GM19023 (cell line): ENCODE results near the gene SCAP.
"Not testable (repeated sequence)": the region's sequence is repeated elsewhere in the genome, so short reads cannot be mapped to it uniquely, and the experiment has no call there.

ENCODE experiments used
- ATAC-seq: cut with Tn5 transposase; IDR thresholded peaks from one replicate; pipeline ENCODE4 v1.9.1; 2021; ENCODE audit warnings: mild to moderate bottlenecking, moderate library complexity; ENCODE audit not compliant: unreplicated experiment

Gene SCAP

DNA sequence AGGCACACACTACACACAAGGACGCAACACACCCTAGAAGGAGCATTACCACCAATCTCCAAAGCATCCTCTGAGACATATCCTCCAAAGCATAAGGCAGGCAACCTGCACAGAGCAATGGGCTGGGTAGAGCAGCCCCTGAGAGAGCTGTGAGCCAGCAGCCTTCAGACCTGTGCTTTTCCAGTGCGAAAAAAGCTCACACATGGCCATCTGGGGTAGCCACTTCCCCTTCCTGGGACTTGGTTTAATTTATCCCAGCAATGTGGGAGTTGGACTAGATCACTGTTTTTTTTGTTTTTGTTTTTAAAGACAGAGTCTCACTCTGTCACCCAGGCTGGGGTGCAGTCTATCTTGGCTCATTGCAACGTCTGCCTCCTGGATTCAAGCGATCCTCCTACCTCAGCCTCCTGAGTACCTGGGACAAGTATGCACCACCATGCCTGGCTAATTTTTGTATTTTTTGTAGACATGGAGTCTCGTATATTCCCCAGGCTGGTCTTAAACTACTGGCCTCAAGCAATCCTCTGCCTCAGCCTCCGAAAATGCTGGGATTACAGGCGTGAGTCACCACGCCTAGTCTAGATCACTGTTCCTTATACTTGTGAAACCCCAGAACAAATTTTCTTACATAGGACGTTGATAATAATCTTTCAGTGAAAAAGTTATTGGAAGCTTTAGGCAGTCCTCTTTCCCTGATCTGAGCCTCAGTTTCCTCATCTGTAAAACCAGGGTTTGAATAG, 76.0 kb downstream of the SCAP start:
- no peak for ATAC-seq

GRCh38 chr3:47399016-47399415, 76.7 kb downstream of the SCAP start:
- ATAC-seq: no peak

DNA sequence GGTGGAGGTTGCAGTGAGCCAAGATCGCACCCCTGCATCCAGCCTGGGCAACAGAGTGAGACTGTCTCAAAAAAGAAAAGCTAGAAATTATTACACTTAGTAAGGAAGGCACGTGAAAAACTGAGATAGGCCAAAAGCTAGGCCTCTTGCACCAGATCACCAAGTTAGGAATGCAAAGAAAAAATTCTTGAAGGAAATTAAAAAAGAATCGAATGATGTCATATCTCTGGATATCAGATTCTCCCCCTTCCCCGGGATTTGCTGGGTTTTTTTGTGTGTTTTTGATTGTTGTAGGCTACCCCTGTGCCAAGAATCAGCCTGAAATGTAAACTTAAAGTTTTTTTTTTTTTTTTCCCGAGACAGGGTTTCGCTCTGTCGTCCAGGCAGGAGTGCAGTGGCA, 77.5 kb downstream of the SCAP start:
- no peak for ATAC-seq

- ATAC-seq: no peak
These were observed 80.9 kb downstream of the SCAP start for GRCh38 chr3:47394881-47395280.

- no peak for ATAC-seq
These were observed 81.4 kb downstream of the SCAP start for GRCh38 chr3:47394140-47394870.

- no peak for ATAC-seq
These were observed 82.8 kb downstream of the SCAP start for GRCh38 chr3:47392933-47393332.

DNA sequence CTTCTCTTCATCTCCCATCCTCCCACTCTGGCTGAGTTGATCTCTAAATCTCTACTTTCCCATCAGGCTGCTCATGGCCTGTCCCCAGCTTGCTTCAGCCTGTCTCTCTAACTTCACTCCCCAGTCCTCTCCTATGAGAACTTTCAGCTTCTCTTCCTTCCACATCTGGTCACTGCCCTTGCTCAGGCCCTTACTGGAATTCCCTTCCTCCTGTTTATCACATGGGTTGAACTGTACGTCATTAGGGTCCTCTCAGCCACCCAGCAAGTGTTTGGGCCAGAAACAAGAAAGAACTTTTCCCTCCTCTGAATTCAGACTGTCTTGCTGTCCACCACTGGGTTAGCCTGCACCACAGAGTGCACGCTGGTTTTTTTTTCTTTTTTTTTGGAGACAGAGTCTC, 89.9 kb downstream of the SCAP start:
- ATAC-seq: no peak

- ATAC-seq: no peak
These were observed 90.7 kb downstream of the SCAP start for GRCh38 chr3:47385007-47385406.

DNA sequence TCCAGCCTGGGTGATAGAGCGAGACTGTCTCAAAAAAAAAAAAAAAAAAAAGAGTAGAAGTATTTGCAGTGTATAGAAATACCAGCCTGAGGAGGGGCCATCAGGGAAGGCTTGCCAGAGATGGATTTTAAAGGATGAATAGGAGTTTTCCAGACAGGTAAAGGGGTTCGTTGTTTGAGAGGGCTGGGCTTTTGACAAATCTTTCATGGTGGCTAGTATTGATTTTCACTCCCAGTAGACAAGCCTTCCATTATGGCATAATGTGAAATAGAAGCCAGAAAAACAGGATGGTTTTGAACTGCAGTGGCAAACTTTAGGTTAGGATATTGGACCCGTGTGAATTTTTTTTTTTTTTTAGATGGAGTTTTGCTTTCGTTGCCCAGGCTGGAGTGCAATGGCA, 91.3 kb downstream of the SCAP start:
- ATAC-seq: no peak

- peak; percentile 61 for ATAC-seq
These were observed 94.2 kb downstream of the SCAP start for GRCh38 chr3:47381317-47382157.

- ATAC-seq: peak; percentile 80
These were observed 95.0 kb downstream of the SCAP start, which contains the start of gene PTPN23 for GRCh38 chr3:47380601-47381316. Gene PTPN23 (plus strand): TSS chr3:47381021. CDS start chr3:47381097, 76 bp downstream.

GRCh38 chr3:47380026-47380600, 95.6 kb downstream of the SCAP start:
- no peak for ATAC-seq

- no peak for ATAC-seq
These were observed 96.3 kb downstream of the SCAP start for GRCh38 chr3:47379411-47379899.

- ATAC-seq: no peak
These were observed 96.9 kb downstream of the SCAP start for GRCh38 chr3:47378869-47379268.

DNA sequence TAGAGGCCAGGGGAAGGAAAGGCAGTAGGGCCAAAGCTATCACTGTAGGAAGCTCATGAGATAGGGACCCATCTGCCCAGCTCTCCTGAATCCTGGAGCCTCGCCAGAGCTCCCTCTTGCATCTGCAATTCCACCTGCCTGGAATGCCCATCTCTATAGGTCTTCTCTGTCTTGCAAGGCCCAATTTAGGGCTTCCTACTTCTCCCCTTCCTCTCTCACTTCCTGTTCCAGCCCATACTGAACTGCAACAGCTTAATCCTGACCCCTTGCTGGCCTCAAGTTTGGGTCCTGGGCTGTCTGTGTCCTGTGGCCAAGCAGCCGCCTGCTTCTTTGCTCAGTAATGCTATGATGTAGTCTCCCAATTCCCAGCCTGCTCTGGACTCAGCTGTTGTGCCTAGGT, 98.6 kb downstream of the SCAP start:
- no peak for ATAC-seq

- ATAC-seq: no peak
These were observed 99.3 kb downstream of the SCAP start for GRCh38 chr3:47376393-47376792.

DNA sequence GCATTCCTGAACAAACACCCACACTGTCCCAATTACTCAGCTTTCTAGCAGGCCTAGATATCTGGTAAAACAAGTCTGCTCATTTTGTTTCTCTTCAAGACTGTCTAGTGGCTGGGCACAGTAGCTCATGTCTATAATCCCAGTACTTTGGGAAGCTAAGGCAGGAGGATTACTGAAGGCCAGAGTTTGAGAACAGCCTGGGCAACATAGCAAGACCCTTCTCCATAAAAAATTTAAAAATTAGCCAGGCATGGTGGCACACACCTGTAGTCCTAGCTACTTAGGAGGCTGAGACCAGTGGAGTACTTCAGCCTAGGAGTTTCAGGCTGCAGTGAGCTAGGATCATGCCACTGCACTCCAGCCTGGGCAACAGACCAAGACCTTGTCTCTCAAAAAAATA, 101.2 kb downstream of the SCAP start:
- ATAC-seq: no peak

GRCh38 chr3:47370887-47371697, 104.6 kb downstream of the SCAP start:
- ATAC-seq: no peak

DNA sequence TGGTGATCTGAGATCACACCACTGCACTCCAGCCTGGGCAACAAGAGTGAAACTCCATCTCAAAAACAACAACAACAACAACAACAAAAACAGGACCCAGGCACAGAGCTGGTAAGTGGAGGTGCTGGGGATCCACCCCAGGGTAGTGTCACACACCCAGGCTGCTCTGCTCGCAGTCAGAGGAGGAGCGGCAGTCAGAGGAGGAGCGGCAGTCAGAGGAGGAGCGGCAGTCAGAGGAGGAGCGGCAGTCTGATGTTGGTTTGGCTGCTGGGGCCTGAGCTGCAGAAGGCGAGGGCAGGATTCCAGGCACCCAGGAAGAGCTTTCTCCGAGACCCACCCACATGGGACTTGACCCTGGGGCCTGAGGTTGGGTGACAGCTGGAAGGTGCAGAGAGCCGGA, 105.7 kb downstream of the SCAP start:
- ATAC-seq: not testable (repeated sequence)
